GM21447 (cell line): Measurements from ENCODE around the gene DRD5.

Source experiments
- ATAC-seq: cut with Tn5 transposase; IDR thresholded peaks from one replicate; pipeline ENCODE4 v1.9.1; 2021; ENCODE audit not compliant: unreplicated experiment

DRD5 gene

GRCh38 chr4:9812501-9813340 lies 31.3 kb downstream of the DRD5 start:
- ATAC-seq: peak; percentile 96

GRCh38 chr4:9816285-9816684 lies 34.9 kb downstream of the DRD5 start:
- no peak for ATAC-seq

GRCh38 chr4:9820343-9820742 lies 38.9 kb downstream of the DRD5 start:
- no peak for ATAC-seq

GRCh38 chr4:9825049-9825448 lies 43.6 kb downstream of the DRD5 start:
- ATAC-seq: no peak

- no peak for ATAC-seq
These were observed 45.1 kb downstream of the DRD5 start for GRCh38 chr4:9826551-9826950.

- no peak for ATAC-seq
These were observed 51.2 kb downstream of the DRD5 start for GRCh38 chr4:9832640-9833039.

- no peak for ATAC-seq
These were observed 52.0 kb downstream of the DRD5 start for GRCh38 chr4:9833421-9833820.
